K562 (cell line): ENCODE results near the gene PPOX. TPM values are rescaled to one million over a fixed set of nuclear protein-coding genes. Genes with fewer than 3 reads are reported as not detected.

Experiments used
- DNMT1 ChIP-seq: fragments of 450-650 bp; IDR thresholded peaks from 2 replicates; pipeline ENCODE4 v1.6.1; 2016; ENCODE audit warnings: antibody characterized with exemption, mild to moderate bottlenecking
- JUND ChIP-seq, 2 experiments: IDR thresholded peaks; 2 replicates in 1 of 2; 3 replicates in 1 of 2; pipeline ENCODE4 v1.6.1; 2011; ENCODE audit warnings: borderline replicate concordance in 2 of 2, low read depth in 2 of 2, low read length in 2 of 2, improper control_type of control experiment in 1 of 2, missing biosample characterization in 1 of 2, missing genetic modification characterization in 1 of 2, missing genetic modification reagents in 1 of 2
- MTA1 ChIP-seq: fragments of 450-650 bp; IDR thresholded peaks from 2 replicates; pipeline ENCODE4 v1.6.1; 2017; ENCODE audit warnings: borderline replicate concordance
- NEUROD1 ChIP-seq: fragments of 150-350 bp; IDR thresholded peaks from 2 replicates; pipeline ENCODE4 v1.6.1; 2014; ENCODE audit warnings: borderline replicate concordance, low read length, low read depth; ENCODE audit not compliant: partially characterized antibody
- NR2C2 ChIP-seq, 2 experiments: fragments of 200-800 bp in 1 of 2; sonication (Bioruptor generic) in 1 of 2; sonication (generic) in 1 of 2; formaldehyde crosslinking in 1 of 2; IDR thresholded peaks; 2 replicates each; pipeline versions ENCODE4 v1.6.1 to v1.8.0; 2016 to 2022; ENCODE audit warnings: mild to moderate bottlenecking in 1 of 2, missing compliant biosample characterization in 1 of 2, missing genetic modification characterization in 1 of 2, missing genetic modification reagents in 1 of 2
- POU5F1 ChIP-seq: fragments of 150-350 bp; IDR thresholded peaks from 2 replicates; pipeline ENCODE4 v1.6.1; 2014; ENCODE audit warnings: borderline replicate concordance, low read length, low read depth, mild to moderate bottlenecking; ENCODE audit not compliant: partially characterized antibody
- ZFX ChIP-seq: sonication (generic); formaldehyde crosslinking; IDR thresholded peaks from 2 replicates; pipeline ENCODE4 v1.8.0; 2022; ENCODE audit warnings: mild to moderate bottlenecking, missing genetic modification reagents, moderate library complexity
- polyA plus RNA-seq, 8 experiments: library from polyadenylated mRNA; depleted of rRNA in 4 of 8; stranded (reverse) in 5 of 8; unstranded in 3 of 8; fragments of >200 nt; fragmentation: Nextera tagmentation in 2 of 8; fragmentation: Illumina TruSeq in 1 of 8; extraction: Ambion mirVana in 2 of 8; extraction: Trizol in 1 of 8; gene quantifications; 2 replicates each; pipeline versions ENCODE4 v1.2.1 to v1.2.3, GENCODE V29; 2011 to 2014; ENCODE audit warnings: inconsistent platforms in 1 of 8, missing spikeins in 1 of 8
- total RNA-seq, 7 experiments: library from RNA; depleted of rRNA in 6 of 7; stranded (reverse); fragments of >200 nt in 6 of 7; fragmentation: Illumina TruSeq in 2 of 7; extraction: Trizol in 2 of 7; gene quantifications; 2 replicates each; pipeline versions ENCODE4 v1.2.1 to v1.2.3, GENCODE V29; 2011 to 2021; ENCODE audit warnings: low replicate concordance in 1 of 7
- TF ChIP-seq, protein P1 (sequence below): fragments of 450-650 bp; IDR thresholded peaks from 2 replicates; pipeline ENCODE4 v1.6.1; 2016; ENCODE audit warnings: mild to moderate bottlenecking, moderate library complexity
- TF ChIP-seq, protein P2 (sequence below): sonication (generic); formaldehyde crosslinking; IDR thresholded peaks from 2 replicates; pipeline ENCODE4 v1.9.0; 2022; ENCODE audit warnings: mild to moderate bottlenecking, missing genetic modification reagents
- TF ChIP-seq, protein P3 (sequence below), 2 experiments: fragments of 450-650 bp; conservative IDR thresholded peaks; 2 replicates each; pipeline ENCODE4 v1.6.1; 2017; ENCODE audit warnings: mild to moderate bottlenecking in 2 of 2, moderate library complexity in 2 of 2

PPOX gene
- total and polyA plus RNA-seq, 9 of the 15 experiments (the other 6 are each of a cell fraction or from before 2014, with no cell fraction given): 17.0 to 57.1 (median 38.9) TPM

DNA sequence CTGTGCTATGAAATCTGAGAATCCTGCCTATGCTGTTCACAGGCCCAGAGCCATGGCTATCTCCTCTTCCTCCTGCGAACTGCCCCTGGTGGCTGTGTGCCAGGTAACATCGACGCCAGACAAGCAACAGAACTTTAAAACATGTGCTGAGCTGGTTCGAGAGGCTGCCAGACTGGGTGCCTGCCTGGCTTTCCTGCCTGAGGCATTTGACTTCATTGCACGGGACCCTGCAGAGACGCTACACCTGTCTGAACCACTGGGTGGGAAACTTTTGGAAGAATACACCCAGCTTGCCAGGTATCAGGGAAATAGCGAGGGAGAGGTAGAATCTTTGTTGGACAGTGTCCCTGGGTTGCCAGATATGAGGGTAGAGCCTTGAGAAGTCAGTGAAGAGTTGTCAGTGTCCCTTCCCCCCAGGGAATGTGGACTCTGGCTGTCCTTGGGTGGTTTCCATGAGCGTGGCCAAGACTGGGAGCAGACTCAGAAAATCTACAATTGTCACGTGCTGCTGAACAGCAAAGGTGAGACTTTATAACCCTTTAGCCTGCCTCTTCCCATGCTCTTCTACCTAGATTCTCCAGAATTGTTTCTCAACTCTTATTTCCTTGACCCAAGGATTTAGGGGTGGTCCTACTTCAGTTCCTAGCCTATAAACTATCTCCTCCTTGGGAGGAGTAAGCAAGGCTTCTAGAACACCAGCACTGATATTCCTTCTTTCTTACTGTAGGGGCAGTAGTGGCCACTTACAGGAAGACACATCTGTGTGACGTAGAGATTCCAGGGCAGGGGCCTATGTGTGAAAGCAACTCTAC lies 46.9 kb upstream of the PPOX start (continued):
- TF ChIP-seq, protein P1, sequence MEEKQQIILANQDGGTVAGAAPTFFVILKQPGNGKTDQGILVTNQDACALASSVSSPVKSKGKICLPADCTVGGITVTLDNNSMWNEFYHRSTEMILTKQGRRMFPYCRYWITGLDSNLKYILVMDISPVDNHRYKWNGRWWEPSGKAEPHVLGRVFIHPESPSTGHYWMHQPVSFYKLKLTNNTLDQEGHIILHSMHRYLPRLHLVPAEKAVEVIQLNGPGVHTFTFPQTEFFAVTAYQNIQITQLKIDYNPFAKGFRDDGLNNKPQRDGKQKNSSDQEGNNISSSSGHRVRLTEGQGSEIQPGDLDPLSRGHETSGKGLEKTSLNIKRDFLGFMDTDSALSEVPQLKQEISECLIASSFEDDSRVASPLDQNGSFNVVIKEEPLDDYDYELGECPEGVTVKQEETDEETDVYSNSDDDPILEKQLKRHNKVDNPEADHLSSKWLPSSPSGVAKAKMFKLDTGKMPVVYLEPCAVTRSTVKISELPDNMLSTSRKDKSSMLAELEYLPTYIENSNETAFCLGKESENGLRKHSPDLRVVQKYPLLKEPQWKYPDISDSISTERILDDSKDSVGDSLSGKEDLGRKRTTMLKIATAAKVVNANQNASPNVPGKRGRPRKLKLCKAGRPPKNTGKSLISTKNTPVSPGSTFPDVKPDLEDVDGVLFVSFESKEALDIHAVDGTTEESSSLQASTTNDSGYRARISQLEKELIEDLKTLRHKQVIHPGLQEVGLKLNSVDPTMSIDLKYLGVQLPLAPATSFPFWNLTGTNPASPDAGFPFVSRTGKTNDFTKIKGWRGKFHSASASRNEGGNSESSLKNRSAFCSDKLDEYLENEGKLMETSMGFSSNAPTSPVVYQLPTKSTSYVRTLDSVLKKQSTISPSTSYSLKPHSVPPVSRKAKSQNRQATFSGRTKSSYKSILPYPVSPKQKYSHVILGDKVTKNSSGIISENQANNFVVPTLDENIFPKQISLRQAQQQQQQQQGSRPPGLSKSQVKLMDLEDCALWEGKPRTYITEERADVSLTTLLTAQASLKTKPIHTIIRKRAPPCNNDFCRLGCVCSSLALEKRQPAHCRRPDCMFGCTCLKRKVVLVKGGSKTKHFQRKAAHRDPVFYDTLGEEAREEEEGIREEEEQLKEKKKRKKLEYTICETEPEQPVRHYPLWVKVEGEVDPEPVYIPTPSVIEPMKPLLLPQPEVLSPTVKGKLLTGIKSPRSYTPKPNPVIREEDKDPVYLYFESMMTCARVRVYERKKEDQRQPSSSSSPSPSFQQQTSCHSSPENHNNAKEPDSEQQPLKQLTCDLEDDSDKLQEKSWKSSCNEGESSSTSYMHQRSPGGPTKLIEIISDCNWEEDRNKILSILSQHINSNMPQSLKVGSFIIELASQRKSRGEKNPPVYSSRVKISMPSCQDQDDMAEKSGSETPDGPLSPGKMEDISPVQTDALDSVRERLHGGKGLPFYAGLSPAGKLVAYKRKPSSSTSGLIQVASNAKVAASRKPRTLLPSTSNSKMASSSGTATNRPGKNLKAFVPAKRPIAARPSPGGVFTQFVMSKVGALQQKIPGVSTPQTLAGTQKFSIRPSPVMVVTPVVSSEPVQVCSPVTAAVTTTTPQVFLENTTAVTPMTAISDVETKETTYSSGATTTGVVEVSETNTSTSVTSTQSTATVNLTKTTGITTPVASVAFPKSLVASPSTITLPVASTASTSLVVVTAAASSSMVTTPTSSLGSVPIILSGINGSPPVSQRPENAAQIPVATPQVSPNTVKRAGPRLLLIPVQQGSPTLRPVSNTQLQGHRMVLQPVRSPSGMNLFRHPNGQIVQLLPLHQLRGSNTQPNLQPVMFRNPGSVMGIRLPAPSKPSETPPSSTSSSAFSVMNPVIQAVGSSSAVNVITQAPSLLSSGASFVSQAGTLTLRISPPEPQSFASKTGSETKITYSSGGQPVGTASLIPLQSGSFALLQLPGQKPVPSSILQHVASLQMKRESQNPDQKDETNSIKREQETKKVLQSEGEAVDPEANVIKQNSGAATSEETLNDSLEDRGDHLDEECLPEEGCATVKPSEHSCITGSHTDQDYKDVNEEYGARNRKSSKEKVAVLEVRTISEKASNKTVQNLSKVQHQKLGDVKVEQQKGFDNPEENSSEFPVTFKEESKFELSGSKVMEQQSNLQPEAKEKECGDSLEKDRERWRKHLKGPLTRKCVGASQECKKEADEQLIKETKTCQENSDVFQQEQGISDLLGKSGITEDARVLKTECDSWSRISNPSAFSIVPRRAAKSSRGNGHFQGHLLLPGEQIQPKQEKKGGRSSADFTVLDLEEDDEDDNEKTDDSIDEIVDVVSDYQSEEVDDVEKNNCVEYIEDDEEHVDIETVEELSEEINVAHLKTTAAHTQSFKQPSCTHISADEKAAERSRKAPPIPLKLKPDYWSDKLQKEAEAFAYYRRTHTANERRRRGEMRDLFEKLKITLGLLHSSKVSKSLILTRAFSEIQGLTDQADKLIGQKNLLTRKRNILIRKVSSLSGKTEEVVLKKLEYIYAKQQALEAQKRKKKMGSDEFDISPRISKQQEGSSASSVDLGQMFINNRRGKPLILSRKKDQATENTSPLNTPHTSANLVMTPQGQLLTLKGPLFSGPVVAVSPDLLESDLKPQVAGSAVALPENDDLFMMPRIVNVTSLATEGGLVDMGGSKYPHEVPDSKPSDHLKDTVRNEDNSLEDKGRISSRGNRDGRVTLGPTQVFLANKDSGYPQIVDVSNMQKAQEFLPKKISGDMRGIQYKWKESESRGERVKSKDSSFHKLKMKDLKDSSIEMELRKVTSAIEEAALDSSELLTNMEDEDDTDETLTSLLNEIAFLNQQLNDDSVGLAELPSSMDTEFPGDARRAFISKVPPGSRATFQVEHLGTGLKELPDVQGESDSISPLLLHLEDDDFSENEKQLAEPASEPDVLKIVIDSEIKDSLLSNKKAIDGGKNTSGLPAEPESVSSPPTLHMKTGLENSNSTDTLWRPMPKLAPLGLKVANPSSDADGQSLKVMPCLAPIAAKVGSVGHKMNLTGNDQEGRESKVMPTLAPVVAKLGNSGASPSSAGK: peak; percentile 64
- TF ChIP-seq DNMT1 (no peak), NR2C2 (CRISPR knock-in tag; IDR thresholded peaks at IDR 0.05) (0 out of 2 replicates have a peak, but pooled peaks have one; percentile 15), NR2C2 (tag; IDR thresholded peaks at IDR 0.05) (no peak), POU5F1 (no peak), ZFX (CRISPR knock-in tag) (peak; percentile 28), JUND (IDR thresholded peaks at IDR 0.05; ENCODE audit: borderline replicate concordance, low read depth, low read length) (peak; percentile 54; the same call in 1 of the 2 replicates), JUND (tag; IDR thresholded peaks at IDR 0.05; ENCODE audit: borderline replicate concordance, low read depth, low read length) (peak; percentile 37; the same call in 1 of the 3 replicates), NEUROD1 (peak; percentile 20), MTA1 (0 out of 2 replicates have a peak, but pooled peaks have one; percentile 5)
- TF ChIP-seq, protein P2, sequence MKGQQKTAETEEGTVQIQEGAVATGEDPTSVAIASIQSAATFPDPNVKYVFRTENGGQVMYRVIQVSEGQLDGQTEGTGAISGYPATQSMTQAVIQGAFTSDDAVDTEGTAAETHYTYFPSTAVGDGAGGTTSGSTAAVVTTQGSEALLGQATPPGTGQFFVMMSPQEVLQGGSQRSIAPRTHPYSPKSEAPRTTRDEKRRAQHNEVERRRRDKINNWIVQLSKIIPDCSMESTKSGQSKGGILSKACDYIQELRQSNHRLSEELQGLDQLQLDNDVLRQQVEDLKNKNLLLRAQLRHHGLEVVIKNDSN (CRISPR knock-in tag): peak; percentile 64
- TF ChIP-seq, protein P3, sequence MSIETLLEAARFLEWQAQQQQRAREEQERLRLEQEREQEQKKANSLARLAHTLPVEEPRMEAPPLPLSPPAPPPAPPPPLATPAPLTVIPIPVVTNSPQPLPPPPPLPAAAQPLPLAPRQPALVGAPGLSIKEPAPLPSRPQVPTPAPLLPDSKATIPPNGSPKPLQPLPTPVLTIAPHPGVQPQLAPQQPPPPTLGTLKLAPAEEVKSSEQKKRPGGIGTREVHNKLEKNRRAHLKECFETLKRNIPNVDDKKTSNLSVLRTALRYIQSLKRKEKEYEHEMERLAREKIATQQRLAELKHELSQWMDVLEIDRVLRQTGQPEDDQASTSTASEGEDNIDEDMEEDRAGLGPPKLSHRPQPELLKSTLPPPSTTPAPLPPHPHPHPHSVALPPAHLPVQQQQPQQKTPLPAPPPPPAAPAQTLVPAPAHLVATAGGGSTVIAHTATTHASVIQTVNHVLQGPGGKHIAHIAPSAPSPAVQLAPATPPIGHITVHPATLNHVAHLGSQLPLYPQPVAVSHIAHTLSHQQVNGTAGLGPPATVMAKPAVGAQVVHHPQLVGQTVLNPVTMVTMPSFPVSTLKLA (conservative IDR thresholded peaks at IDR 0.05): 0 out of 4 replicates have a peak, but pooled peaks of 1 of the 2 experiments have one; percentile 1
